ENCODE measurements around the gene PDRG1.
A peak's percentile ranks its signal among the peaks of the same experiment; 100 is the strongest.

Gene PDRG1

DNA sequence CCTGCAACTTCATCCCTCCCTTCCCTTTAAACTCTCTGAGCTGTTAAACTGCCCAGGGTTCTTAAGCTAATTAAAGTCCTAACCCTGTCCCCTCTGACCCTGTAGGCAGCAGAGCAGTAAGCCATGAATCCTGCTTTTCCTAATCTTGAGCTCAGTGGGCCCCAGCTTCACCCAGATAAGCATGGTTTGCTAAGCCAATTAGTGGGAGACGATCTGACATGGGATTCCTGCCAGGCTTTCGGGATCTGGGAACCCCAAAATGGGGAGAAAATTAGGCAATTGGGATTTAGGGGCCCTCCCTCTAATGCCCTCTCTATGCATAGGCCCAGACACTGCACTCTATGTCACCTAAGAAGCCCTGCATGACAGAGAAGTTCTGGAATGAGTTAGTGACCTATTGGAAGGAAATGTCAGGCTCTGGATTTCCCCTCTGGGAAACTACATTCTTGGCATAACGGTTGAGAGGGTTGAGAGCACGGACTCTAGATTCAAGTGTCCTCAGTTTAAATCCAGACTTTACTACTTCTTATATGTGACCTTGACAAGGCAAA is 20.7 kb upstream of the PDRG1 start:
- H3K4me3 Mint-ChIP-seq, result no peak overlapping the region
- peaks cover 59% of the 10 kb centered on the region for H3K27me3 Mint-ChIP-seq (ENCODE audit: low read depth)
- peaks cover 5% of the 10 kb centered on the region for H3K4me1 Mint-ChIP-seq
- no peaks in the 10 kb centered on the region for H3K9me3 Mint-ChIP-seq
- H3K36me3 Mint-ChIP-seq (ENCODE audit: low read depth), result no peaks in the 10 kb centered on the region
- TF ChIP-seq, protein P1, sequence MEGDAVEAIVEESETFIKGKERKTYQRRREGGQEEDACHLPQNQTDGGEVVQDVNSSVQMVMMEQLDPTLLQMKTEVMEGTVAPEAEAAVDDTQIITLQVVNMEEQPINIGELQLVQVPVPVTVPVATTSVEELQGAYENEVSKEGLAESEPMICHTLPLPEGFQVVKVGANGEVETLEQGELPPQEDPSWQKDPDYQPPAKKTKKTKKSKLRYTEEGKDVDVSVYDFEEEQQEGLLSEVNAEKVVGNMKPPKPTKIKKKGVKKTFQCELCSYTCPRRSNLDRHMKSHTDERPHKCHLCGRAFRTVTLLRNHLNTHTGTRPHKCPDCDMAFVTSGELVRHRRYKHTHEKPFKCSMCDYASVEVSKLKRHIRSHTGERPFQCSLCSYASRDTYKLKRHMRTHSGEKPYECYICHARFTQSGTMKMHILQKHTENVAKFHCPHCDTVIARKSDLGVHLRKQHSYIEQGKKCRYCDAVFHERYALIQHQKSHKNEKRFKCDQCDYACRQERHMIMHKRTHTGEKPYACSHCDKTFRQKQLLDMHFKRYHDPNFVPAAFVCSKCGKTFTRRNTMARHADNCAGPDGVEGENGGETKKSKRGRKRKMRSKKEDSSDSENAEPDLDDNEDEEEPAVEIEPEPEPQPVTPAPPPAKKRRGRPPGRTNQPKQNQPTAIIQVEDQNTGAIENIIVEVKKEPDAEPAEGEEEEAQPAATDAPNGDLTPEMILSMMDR (IDR thresholded peaks at IDR 0.05; ENCODE audit: unreplicated experiment in 3 of 3), result no peak
- H3K27ac Mint-ChIP-seq, result no peak overlapping the region

DNA sequence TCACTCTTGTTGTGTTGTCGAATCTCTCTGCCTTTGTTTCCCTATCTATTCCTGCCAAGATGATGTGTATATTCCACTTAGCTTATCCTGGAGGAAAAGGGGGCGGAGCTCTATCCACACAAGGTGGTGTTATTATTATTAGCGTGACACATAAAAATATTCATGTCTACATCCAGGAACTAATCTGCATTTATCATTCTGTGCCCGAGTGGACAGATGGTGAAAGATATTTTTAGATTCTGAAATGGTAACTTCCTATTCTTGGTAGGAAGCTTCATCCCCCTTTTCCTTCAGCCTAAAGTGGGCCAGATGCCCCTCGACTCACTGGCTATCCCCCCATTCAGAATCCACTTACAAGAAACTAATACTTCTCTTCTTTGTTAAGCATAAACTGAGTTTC is 18.1 kb upstream of the PDRG1 start:
- Mint-ChIP-seq H3K36me3 (ENCODE audit: low read depth) (no peaks in the 10 kb centered on the region), H3K27ac (no peak overlapping the region), H3K9me3 (no peaks in the 10 kb centered on the region), H3K4me3 (peak overlapping the region in 1 of 3 experiments; percentile 29), H3K27me3 (ENCODE audit: low read depth) (peaks cover 76% of the 10 kb centered on the region), H3K4me1 (peaks cover 5% of the 10 kb centered on the region)
- TF ChIP-seq, protein P1 (IDR thresholded peaks at IDR 0.05; ENCODE audit: unreplicated experiment in 3 of 3), result no peak

DNA sequence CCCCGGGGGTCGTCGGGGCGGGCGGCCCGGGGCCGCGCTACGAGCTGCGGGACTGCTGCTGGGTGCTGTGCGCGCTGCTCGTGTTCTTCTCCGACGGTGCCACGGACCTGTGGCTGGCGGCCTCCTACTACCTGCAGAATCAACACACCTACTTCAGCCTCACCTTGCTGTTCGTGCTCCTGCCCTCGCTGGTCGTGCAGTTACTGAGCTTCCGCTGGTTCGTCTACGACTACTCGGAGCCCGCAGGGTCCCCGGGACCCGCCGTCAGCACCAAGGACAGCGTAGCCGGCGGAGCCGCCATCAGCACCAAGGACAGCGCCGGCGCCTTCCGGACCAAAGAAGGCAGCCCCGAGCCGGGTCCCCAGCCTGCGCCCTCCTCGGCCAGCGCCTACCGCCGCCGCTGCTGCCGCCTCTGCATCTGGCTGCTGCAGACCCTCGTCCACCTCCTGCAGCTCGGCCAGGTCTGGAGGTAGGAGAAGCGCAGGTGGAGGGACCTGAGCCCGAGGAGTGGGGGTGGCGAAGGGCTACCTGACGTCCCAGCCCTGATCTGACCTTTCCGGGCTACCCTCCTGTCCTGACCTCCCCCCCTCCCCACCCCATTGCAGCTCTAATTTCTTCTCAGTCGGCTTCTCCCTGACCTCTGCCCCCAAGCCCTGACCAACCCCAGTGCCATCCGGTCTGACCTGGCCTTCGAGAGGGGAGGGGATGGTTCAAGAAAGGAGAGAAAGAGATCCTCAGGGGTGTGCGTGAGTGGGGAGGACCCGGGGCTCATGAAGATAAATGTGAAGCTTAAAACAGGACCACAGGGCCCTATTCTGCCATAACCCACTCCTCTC is 16.7 kb upstream of the PDRG1 start:
- Mint-ChIP-seq H3K4me1 (peaks cover 8% of the 10 kb centered on the region), H3K4me3 (peak overlapping the region; percentile 85 to 89 (median 86)), H3K27ac (no peak overlapping the region), H3K36me3 (ENCODE audit: low read depth) (no peaks in the 10 kb centered on the region), H3K27me3 (ENCODE audit: low read depth) (peaks cover 79% of the 10 kb centered on the region), H3K9me3 (no peaks in the 10 kb centered on the region)
- TF ChIP-seq, protein P1 (IDR thresholded peaks at IDR 0.05; ENCODE audit: unreplicated experiment in 3 of 3), result no peak

DNA sequence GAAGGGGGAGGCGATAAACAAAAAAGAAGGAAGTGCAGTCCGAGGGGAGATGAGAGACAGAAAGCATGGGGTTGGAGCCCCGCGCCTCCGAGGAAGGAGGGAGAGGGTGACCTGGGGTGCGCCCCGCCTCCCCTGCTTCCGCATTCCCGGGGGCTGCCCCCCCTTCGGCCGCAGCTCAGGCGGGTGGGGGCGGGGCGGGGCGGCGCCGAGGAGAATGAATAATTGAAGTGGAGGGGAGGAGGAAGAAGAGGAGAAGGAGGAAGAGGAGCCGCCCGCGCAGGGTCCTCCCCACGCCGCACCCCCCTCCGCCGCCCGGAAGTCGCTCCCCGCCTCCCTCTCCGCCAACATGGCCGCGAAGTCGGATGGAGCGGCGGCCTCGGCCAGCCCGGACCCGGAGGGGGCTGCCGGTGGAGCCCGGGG is 16.0 kb upstream of the PDRG1 start, which contains the start of gene XKR7:
TSS of gene XKR7 (plus strand) at position 322 of the 420 bp plus-strand sequence. CDS start at position 347, 25 bp downstream.
- TF ChIP-seq, protein P1 (IDR thresholded peaks at IDR 0.05; ENCODE audit: unreplicated experiment in 3 of 3), result no peak
- H3K27ac Mint-ChIP-seq, result no peak within 1 kb of the TSS
- H3K27me3 Mint-ChIP-seq (ENCODE audit: low read depth), result peaks cover 76% of the 10 kb centered on the region
- no peaks in the 10 kb centered on the region for H3K9me3 Mint-ChIP-seq
- H3K36me3 Mint-ChIP-seq (ENCODE audit: low read depth), result no peaks in the 10 kb centered on the region
- peak within 1 kb of the TSS; percentile 85 to 89 (median 86) for H3K4me3 Mint-ChIP-seq
- H3K4me1 Mint-ChIP-seq, result peaks cover 10% of the 10 kb centered on the region

DNA sequence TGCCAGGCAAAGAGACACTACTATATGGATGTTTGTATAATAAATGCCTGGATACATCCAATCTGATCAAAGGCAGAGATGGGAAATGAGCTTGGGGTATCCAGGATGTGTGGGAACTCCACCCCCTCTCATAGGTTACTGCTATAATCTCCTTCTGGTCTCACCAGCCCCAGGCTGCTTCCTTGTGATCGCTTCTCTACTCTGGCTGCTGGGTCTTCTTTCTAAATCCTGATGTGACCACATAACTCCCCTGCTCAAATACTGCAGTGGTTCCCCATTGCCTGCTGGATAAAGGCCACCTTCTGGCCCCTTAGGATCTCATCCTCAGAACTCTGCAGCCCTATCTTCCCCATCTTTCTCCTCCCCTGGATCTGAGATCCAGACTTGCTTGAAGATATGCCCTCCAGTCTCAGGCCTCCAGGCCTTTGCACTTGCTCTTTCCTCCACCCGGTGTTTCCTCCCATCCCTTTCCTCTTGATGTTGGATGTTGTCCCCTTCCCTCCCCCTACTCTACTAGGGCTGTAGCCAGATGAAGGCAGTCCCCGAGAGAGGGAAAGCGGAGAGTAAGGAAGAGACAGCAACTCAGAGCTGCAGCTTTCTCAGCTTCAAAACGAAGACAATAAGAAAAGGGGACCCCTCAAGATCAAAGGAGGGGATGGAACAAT is 15.3 kb upstream of the PDRG1 start:
- H3K36me3 Mint-ChIP-seq (ENCODE audit: low read depth), result no peaks in the 10 kb centered on the region
- no peaks in the 10 kb centered on the region for H3K9me3 Mint-ChIP-seq
- peak overlapping the region; percentile 75 to 79 (median 78) for H3K4me3 Mint-ChIP-seq
- TF ChIP-seq, protein P1 (IDR thresholded peaks at IDR 0.05; ENCODE audit: unreplicated experiment in 3 of 3), result no peak
- H3K27ac Mint-ChIP-seq, result no peak overlapping the region
- H3K27me3 Mint-ChIP-seq (ENCODE audit: low read depth), result peaks cover 82% of the 10 kb centered on the region
- peaks cover 13% of the 10 kb centered on the region for H3K4me1 Mint-ChIP-seq
